Measurements from ENCODE around the gene COL16A1. TPM values are rescaled to one million over a fixed set of nuclear protein-coding genes. Genes with fewer than 3 reads are reported as not detected.

Gene COL16A1
- total RNA-seq, 1 donor from 2014 or later, result 53.5 TPM

DNA sequence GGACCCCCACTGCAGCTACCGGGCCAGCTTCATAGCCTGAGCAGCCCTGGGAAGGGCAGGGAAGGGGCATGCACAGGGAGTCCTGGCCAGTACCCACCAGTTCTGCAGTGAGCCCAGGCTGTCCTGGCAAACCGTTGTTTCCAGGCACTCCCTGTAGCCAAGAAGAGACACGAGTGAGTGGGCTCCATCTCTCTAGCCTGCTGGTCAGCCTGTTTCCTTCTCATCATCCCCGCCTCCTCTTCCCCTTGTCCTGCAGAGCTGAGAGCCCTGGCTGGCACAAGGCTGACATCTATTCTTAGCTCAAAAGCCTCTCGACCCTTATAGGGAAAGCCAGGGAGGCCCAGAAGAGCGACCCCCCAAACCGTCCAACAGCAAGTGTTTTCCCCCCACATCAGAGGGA lies 28.7 kb downstream of the COL16A1 start:
- no peak for DNase-seq (ENCODE audit: extremely low spot score, unreplicated experiment)
- Mint-ChIP-seq H3K4me3 (no peak overlapping the region), H3K9me3 (no peaks in the 10 kb centered on the region), H3K27me3 (peaks cover 14% of the 10 kb centered on the region), H3K27ac (no peak overlapping the region), H3K36me3 (no peaks in the 10 kb centered on the region), H3K4me1 (ENCODE audit: unreplicated experiment) (peaks cover 3% of the 10 kb centered on the region)
- no peak for TF ChIP-seq CTCF (conservative IDR thresholded peaks at IDR 0.05)

- no peak for DNase-seq (ENCODE audit: extremely low spot score, unreplicated experiment)
- Mint-ChIP-seq H3K36me3 (no peaks in the 10 kb centered on the region), H3K9me3 (no peaks in the 10 kb centered on the region), H3K4me1 (ENCODE audit: unreplicated experiment) (peaks cover 8% of the 10 kb centered on the region), H3K27ac (no peak overlapping the region), H3K4me3 (no peak overlapping the region), H3K27me3 (peaks cover 19% of the 10 kb centered on the region)
- no peak for TF ChIP-seq CTCF (conservative IDR thresholded peaks at IDR 0.05)
Observed at GRCh38 chr1:31674626-31675025, 29.2 kb downstream of the COL16A1 start.

- no peak overlapping the region for H3K4me3 Mint-ChIP-seq
- H3K9me3 Mint-ChIP-seq, result no peaks in the 10 kb centered on the region
- H3K27ac Mint-ChIP-seq, result no peak overlapping the region
- no peak for DNase-seq (ENCODE audit: extremely low spot score, unreplicated experiment)
- peaks cover 16% of the 10 kb centered on the region for H3K4me1 Mint-ChIP-seq (ENCODE audit: unreplicated experiment)
- no peaks in the 10 kb centered on the region for H3K36me3 Mint-ChIP-seq
- no peak for TF ChIP-seq CTCF (conservative IDR thresholded peaks at IDR 0.05)
- peaks cover 25% of the 10 kb centered on the region for H3K27me3 Mint-ChIP-seq
Observed at GRCh38 chr1:31673433-31673832, 30.4 kb downstream of the COL16A1 start.

- Mint-ChIP-seq H3K27me3 (peaks cover 25% of the 10 kb centered on the region), H3K27ac (no peak overlapping the region), H3K36me3 (no peaks in the 10 kb centered on the region), H3K9me3 (no peaks in the 10 kb centered on the region), H3K4me3 (no peak overlapping the region), H3K4me1 (ENCODE audit: unreplicated experiment) (peaks cover 16% of the 10 kb centered on the region)
- no peak for DNase-seq (ENCODE audit: extremely low spot score, unreplicated experiment)
- TF ChIP-seq CTCF (conservative IDR thresholded peaks at IDR 0.05), result no peak
Observed at GRCh38 chr1:31672986-31673385, 30.8 kb downstream of the COL16A1 start.

- Mint-ChIP-seq H3K36me3 (no peaks in the 10 kb centered on the region), H3K9me3 (no peaks in the 10 kb centered on the region), H3K4me1 (ENCODE audit: unreplicated experiment) (peaks cover 18% of the 10 kb centered on the region), H3K27ac (no peak overlapping the region), H3K4me3 (no peak overlapping the region), H3K27me3 (peaks cover 21% of the 10 kb centered on the region)
- TF ChIP-seq CTCF (conservative IDR thresholded peaks at IDR 0.05), result no peak
- no peak for DNase-seq (ENCODE audit: extremely low spot score, unreplicated experiment)
Observed at GRCh38 chr1:31671561-31672201, 32.1 kb downstream of the COL16A1 start.

DNA sequence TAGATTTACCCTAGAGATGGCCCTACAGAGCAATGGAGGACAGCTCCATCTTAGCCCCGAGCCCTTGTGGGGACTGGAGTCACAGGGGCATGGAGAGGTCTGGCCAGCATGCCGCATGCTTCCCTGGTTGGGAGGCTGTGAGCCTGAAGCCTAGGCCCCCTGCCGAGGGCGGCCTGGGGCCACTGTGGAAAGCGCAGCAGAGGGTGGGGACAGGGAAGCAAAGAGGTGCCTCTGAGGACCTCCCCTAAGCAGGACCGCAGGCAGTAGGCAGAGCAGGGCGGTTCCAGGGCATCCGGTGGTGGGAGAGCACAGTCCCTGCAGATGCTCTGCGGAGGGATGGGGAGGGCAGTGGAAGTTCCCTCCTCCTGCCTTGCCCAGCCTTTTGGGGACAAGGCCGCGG lies 32.7 kb downstream of the COL16A1 start:
- no peak for DNase-seq (ENCODE audit: extremely low spot score, unreplicated experiment)
- Mint-ChIP-seq H3K27ac (no peak overlapping the region), H3K9me3 (no peaks in the 10 kb centered on the region), H3K36me3 (no peaks in the 10 kb centered on the region), H3K4me3 (no peak overlapping the region), H3K27me3 (peaks cover 23% of the 10 kb centered on the region), H3K4me1 (ENCODE audit: unreplicated experiment) (peaks cover 23% of the 10 kb centered on the region)
- TF ChIP-seq CTCF (conservative IDR thresholded peaks at IDR 0.05), result no peak
